OCI-LY7 (cell line): Measurements from ENCODE around the gene ARHGEF11. TPM values are rescaled to one million over a fixed set of nuclear protein-coding genes. Genes with fewer than 3 reads are reported as not detected.

Experiments used
- BruUV-seq: library from RNA; stranded (reverse); fragments of 400-500 nt; replicated peaks from 2 replicates; lab custom pipeline; 2021; lab: Mats Ljungman, UMichigan
- CTCF ChIA-PET: fragments of 300-600 bp; sonication (Branson Sonifier 250); formaldehyde crosslinking; loops from one replicate; lab custom pipeline; 2022; ENCODE audit warnings: antibody characterized with exemption; ENCODE audit not compliant: unreplicated experiment; lab: Charles Lee
- POLR2A ChIA-PET: fragments of 300-600 bp; sonication (Branson Sonifier 250); formaldehyde crosslinking; loops from one replicate; lab custom pipeline; 2022; ENCODE audit warnings: antibody characterized with exemption; lab: Charles Lee
- DNase-seq: peaks from one replicate; pipeline ENCODE4 v3.0.0-alpha.2; 2015; ENCODE audit warnings: low spot score
- H2AFZ ChIP-seq: fragments of 200-600 bp; sonication (generic), shearing (Covaris generic); 2 replicates; pipeline ENCODE4 v1.6.1; 2014; ENCODE audit warnings: mild to moderate bottlenecking, antibody characterized with exemption, low read length, moderate library complexity
- H3K27ac ChIP-seq: fragments of 200-600 bp; sonication (generic); 2 replicates; pipeline ENCODE4 v1.5.1; 2014; ENCODE audit warnings: mixed run types, low read depth, mild to moderate bottlenecking, moderate library complexity, low read length, inconsistent platforms; ENCODE audit not compliant: poor library complexity, severe bottlenecking
- H3K36me3 ChIP-seq: fragments of 200-600 bp; sonication (generic); 2 replicates; pipeline ENCODE4 v1.6.1; 2014; ENCODE audit warnings: mild to moderate bottlenecking, antibody characterized with exemption, low read length, moderate library complexity, mixed read lengths; ENCODE audit not compliant: insufficient read depth
- H3K4me1 ChIP-seq: fragments of 200-600 bp; sonication (generic); 2 replicates; pipeline ENCODE4 v1.5.1; 2014; ENCODE audit warnings: mild to moderate bottlenecking, low read length; ENCODE audit not compliant: insufficient read depth, poor library complexity, severe bottlenecking
- H3K4me2 ChIP-seq: fragments of 200-600 bp; sonication (generic); 2 replicates; pipeline ENCODE4 v1.6.1; 2014; ENCODE audit warnings: mild to moderate bottlenecking, low read length
- H3K4me3 ChIP-seq: fragments of 200-600 bp; sonication (generic); 2 replicates; pipeline ENCODE4 v1.5.1; 2014; ENCODE audit warnings: mild to moderate bottlenecking, low read depth, low read length; ENCODE audit not compliant: poor library complexity, severe bottlenecking
- H3K79me2 ChIP-seq: fragments of 200-600 bp; sonication (generic); 2 replicates; pipeline ENCODE4 v1.6.1; 2016; ENCODE audit warnings: low read depth, mild to moderate bottlenecking, low read length, moderate library complexity, mixed read lengths; ENCODE audit not compliant: insufficient read depth
- H3K9me2 ChIP-seq: fragments of 200-600 bp; sonication (generic); 2 replicates; pipeline ENCODE4 v1.6.1; 2016; ENCODE audit warnings: mild to moderate bottlenecking, low read length, mixed read lengths; ENCODE audit not compliant: insufficient read depth
- H3K9me3 ChIP-seq: fragments of 200-600 bp; sonication (generic); 2 replicates; pipeline ENCODE4 v1.6.1; 2014; ENCODE audit warnings: mild to moderate bottlenecking, mixed run types, low read length, mixed read lengths
- H4K20me1 ChIP-seq: fragments of 200-600 bp; sonication (generic); 2 replicates; pipeline ENCODE4 v1.6.1; 2014; ENCODE audit warnings: mild to moderate bottlenecking, antibody characterized with exemption, low read length, moderate library complexity, mixed read lengths; ENCODE audit not compliant: insufficient read depth
- EZH2phosphoT487 ChIP-seq: fragments of 200-600 bp; sonication (generic); IDR thresholded peaks from 2 replicates; pipeline ENCODE4 v1.6.1; 2018; ENCODE audit warnings: low read depth, borderline replicate concordance, mild to moderate bottlenecking, mixed run types, antibody characterized with exemption, low read length, moderate library complexity, mixed read lengths
- intact Hi-C: fragments of 100-400 bp; cut with micrococcal nuclease; formaldehyde crosslinking; loops from one replicate; pipeline ENCODE4 v1.10.0; 2022; ENCODE audit not compliant: unreplicated experiment
- total RNA-seq, 2 experiments: library from RNA; depleted of rRNA in 1 of 2; stranded (reverse); fragments of >200 nt in 1 of 2; shearing (Covaris generic) in 1 of 2; gene quantifications; 2 replicates each; pipeline ENCODE4 v1.2.3, GENCODE V29; 2014 to 2022
- TF ChIP-seq, protein P1 (sequence below): fragments of 200-600 bp; sonication (generic); conservative IDR thresholded peaks from 2 replicates; pipeline ENCODE4 v1.5.1; 2014; ENCODE audit warnings: mild to moderate bottlenecking, antibody characterized with exemption, low read length, moderate library complexity, mixed read lengths

The ARHGEF11 gene
- total RNA-seq, 2 experiments from 2014 or later: 1.5 to 3.4 TPM

DNA sequence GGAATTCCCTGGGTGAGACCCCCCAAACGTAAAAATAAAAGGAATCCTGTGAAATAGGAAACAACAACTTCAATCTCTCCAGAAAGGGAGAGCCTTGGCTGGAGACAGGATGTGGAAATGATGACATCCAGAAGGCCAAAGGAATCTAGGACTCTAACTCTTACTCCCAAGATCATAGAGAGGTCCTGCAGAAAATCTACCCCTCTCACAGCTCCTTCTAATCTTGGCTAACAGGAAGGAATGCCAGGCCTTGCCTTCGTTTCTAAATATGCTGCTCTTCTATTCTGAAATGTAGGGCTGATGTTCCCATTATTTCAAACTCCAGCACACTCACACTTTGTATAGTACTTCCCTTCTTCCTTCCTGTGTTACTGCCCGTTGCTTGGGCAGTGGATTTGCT, 40.7 kb downstream of the ARHGEF11 start:
- Histone ChIP-seq H3K4me1 (no peaks in the 10 kb centered on the region), H3K36me3 (no peaks in the 10 kb centered on the region), H3K79me2 (no peaks in the 10 kb centered on the region), H3K27ac (no peak overlapping the region), H3K9me3 (no peaks in the 10 kb centered on the region), H3K4me2 (no peak overlapping the region), H3K4me3 (no peak overlapping the region), H3K9me2 (no peaks in the 10 kb centered on the region), H2AFZ (no peak overlapping the region), H4K20me1 (no peaks in the 10 kb centered on the region)
- BruUV-seq: no TSS peak
- no peak for DNase-seq
- CTCF ChIA-PET: no interaction called here
- TF ChIP-seq, protein P1, sequence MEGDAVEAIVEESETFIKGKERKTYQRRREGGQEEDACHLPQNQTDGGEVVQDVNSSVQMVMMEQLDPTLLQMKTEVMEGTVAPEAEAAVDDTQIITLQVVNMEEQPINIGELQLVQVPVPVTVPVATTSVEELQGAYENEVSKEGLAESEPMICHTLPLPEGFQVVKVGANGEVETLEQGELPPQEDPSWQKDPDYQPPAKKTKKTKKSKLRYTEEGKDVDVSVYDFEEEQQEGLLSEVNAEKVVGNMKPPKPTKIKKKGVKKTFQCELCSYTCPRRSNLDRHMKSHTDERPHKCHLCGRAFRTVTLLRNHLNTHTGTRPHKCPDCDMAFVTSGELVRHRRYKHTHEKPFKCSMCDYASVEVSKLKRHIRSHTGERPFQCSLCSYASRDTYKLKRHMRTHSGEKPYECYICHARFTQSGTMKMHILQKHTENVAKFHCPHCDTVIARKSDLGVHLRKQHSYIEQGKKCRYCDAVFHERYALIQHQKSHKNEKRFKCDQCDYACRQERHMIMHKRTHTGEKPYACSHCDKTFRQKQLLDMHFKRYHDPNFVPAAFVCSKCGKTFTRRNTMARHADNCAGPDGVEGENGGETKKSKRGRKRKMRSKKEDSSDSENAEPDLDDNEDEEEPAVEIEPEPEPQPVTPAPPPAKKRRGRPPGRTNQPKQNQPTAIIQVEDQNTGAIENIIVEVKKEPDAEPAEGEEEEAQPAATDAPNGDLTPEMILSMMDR: no peak
- no peak for TF ChIP-seq EZH2phosphoT487
- intact Hi-C loops: no loop called here
- POLR2A ChIA-PET: interaction anchor here (0.6 kb wide), 1 partner anchor 1962 kb away, joined by 5 read pairs; no protein-coding TSS in a partner anchor

DNA sequence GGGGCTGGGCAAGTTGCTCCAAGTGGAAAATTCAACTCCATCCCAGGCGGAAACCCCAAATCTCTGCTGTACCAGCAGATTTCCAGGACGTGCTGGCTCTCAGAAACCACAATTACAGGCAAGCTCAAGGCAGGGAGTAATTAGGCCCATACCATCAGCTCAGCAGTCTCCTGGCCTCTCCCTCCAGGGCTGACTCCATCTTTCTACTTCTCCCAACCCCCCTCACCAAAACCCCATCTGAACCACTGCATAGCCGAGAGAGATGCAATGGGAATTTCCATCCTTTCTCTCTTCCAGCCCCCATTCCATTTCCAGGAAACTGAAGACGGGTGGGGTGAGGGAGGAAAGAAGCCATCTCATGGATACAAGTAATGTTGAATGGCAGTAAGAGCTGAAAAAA, 41.2 kb downstream of the ARHGEF11 start:
- POLR2A ChIA-PET: no interaction called here
- intact Hi-C loops: no loop called here
- Histone ChIP-seq H3K9me2 (no peaks in the 10 kb centered on the region), H3K27ac (no peak overlapping the region), H3K9me3 (no peaks in the 10 kb centered on the region), H3K4me2 (no peak overlapping the region), H3K4me1 (no peaks in the 10 kb centered on the region), H4K20me1 (no peaks in the 10 kb centered on the region), H3K79me2 (no peaks in the 10 kb centered on the region), H3K36me3 (no peaks in the 10 kb centered on the region), H2AFZ (no peak overlapping the region), H3K4me3 (no peak overlapping the region)
- CTCF ChIA-PET: no interaction called here
- BruUV-seq: no TSS peak
- TF ChIP-seq, protein P1: no peak
- TF ChIP-seq EZH2phosphoT487: no peak
- no peak for DNase-seq

DNA sequence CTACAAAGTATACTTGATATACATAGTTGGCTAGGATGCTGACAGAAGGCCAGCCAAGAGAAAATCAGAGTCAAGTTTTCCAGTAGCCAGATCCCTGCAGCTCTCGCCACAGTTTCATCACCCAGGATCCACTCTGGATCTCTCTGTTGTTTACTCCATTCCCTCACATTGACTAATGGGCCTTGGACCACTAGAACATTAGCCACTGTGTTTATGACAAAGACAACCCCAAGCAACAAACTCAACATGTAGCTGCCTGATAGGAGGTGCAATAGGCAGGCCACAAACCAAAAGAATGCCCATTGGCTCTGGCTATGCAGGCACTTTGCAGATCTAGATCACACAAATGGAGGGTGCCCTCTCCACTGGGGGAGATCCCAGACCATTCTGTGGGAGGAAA, 44.2 kb downstream of the ARHGEF11 start:
- BruUV-seq: no TSS peak
- CTCF ChIA-PET: no interaction called here

More for the DNA sequence above, 44.2 kb downstream of the ARHGEF11 start:
- Histone ChIP-seq H4K20me1 (no peaks in the 10 kb centered on the region), H3K4me3 (no peak overlapping the region), H3K4me1 (no peaks in the 10 kb centered on the region), H3K27ac (no peak overlapping the region), H3K9me2 (no peaks in the 10 kb centered on the region), H3K4me2 (no peak overlapping the region), H3K79me2 (no peaks in the 10 kb centered on the region), H3K9me3 (no peaks in the 10 kb centered on the region), H3K36me3 (no peaks in the 10 kb centered on the region), H2AFZ (no peak overlapping the region)
- DNase-seq: no peak
- intact Hi-C loops: no loop called here
- TF ChIP-seq, protein P1: no peak
- TF ChIP-seq EZH2phosphoT487: no peak
- POLR2A ChIA-PET: no interaction called here
